Measurements from ENCODE around the gene HTR4.
"Not testable (repeated sequence)": the region's sequence is repeated elsewhere in the genome, so short reads cannot be mapped to it uniquely, and the experiment has no call there.

The HTR4 gene

GRCh38 chr5:148653836-148654781 is at the start of gene HTR4:
Gene HTR4 (minus strand): TSS chr5:148654527. CDS start chr5:148637014, 17,513 bp downstream.
- DNase-seq (ENCODE audit: low spot score) = no peak

- no peak for DNase-seq (ENCODE audit: low spot score)
Observed at GRCh38 chr5:148702019-148702596, 47.8 kb upstream of the HTR4 start.

DNA sequence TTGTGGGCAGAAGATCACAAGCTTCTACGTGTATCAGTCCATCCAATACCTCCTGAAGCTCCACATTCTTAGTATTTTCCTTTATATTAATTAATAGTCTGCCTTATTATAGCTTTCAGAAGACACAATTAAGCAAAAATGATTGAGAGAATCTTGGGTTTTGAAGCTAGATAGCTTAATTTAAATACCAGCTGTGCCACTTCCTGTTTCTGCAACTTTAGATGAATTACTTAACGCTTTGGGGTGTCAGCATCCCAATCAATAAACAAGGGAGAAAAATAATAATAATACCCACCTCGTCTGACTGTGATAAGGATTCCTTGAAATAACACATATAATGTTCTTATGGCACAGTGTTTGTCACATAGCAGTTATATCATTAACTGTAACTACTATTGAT is 44.7 kb upstream of the HTR4 start:
- DNase-seq (ENCODE audit: low spot score) = no peak

GRCh38 chr5:148697809-148698196 is 43.5 kb upstream of the HTR4 start:
- no peak for DNase-seq (ENCODE audit: low spot score)

DNA sequence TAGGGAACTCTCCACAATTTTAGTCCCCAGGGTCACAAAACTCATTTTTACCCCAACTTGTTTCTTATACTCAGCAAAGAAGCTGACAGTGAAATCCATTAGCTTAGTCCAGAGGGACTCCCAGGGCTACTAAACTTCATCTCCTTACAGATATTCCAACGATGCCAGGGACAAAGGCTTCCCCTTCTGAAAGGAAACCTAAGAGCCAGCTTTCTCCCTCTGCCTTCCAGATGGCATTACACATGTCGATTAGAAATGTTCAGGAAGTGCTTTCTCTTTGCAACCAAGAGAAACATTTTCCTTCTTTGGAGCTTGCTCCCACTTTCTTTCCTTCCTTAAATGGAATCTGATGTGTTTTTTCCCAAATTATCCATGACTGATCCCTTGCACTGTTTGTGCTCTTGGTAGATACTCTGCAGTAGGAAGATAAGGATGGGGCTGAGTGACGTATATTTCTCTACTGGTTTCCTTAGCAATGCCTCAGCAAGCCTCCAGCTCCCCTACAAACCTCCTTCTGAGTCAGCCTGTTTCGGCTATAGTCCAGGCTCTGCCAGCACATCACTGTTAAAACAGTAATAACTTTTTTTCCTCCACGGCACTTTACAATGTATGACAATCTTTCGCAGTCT is 43.0 kb upstream of the HTR4 start:
- peak; percentile 36 for DNase-seq (ENCODE audit: low spot score)

GRCh38 chr5:148696187-148697036 is 42.1 kb upstream of the HTR4 start:
- peak; percentile 8 for DNase-seq (ENCODE audit: low spot score)

DNA sequence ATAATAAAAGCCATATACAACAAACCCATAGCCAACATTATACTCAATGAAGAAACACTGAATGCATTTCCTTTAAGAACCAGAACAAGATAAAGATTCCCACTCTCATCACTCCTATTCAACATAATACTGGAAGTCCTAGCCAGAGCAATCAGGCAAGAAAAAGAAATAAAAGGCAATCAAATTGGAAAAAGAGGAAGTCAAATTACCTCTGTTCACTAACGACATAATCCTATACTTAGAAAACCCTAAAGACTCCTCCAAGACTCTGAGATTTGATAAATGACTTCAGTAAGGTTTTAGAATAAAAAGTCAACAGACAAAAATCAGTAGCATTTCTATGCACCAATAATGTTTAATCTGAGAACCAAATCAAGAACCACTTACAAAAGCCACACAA is 36.6 kb upstream of the HTR4 start:
- no peak for DNase-seq (ENCODE audit: low spot score)

- no peak for DNase-seq (ENCODE audit: low spot score)
Observed at GRCh38 chr5:148688787-148689186, 34.5 kb upstream of the HTR4 start.

DNA sequence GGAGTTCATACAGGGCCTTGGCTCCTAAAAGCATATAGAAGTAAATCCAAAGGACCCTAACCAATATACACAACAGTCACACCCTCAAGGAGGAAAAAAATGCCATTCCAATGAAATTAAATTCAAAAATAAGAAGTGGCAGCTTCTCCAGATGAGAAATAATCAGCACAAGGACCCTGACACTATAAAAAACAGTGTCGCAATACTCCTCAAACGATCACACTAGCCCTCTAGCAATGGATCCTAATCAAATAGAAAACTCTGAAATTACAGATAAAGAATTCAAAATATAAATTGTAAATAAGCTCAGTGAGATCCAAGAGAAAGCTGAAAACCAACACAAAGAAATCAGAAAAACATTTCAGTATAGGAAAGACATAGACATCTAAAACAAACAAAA is 33.5 kb upstream of the HTR4 start:
- no peak for DNase-seq (ENCODE audit: low spot score)

- no peak for DNase-seq (ENCODE audit: low spot score)
Observed at GRCh38 chr5:148687427-148687826, 33.1 kb upstream of the HTR4 start.

DNA sequence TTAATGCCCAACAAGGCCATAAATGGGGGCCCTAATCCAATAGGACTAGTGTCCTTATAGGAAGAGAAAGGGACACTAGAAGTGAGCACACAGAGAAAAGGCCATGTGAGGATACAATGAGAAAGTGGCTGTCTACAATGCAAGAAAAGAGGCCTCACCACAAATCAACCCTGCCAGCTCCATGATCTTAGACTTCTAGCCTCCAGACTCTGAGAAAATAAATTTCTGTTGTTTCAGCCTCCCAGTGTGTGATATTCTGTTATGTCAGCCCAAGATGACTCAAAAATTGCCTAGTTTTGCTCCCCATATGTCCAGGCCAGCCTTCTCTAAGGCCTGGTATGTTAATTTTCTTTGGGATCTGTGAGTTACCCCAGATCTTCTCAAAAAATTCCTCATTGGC is 32.3 kb upstream of the HTR4 start:
- no peak for DNase-seq (ENCODE audit: low spot score)

DNA sequence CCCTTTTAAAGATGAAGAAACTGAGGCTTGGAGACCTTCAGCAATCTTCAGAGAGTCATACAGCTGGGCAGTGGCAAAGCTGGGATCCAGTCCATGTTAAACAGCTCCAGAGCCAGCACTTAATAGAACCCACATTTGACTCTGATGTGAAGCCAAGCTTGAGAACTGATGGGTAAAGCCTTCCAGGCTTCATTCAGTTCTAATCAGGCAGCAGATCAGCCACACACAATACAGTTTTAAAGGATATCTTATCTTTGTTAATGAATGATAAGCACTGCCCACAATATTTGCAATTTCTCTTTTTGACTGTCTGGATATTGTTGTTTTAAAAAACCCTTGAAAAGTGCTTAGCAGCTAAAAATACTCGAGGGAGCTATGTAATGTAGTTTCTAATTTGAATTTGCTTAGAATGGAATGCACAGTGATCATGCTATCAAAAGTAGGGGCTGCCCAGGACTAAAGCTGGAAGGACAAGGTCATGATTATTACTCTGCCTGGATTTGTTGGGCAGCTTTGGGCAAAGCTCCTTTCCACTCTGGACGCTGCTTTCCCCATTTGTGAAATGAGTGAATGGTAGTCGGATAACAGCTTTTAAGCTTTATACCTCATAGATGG is 31.3 kb upstream of the HTR4 start:
- no peak for DNase-seq (ENCODE audit: low spot score)

DNA sequence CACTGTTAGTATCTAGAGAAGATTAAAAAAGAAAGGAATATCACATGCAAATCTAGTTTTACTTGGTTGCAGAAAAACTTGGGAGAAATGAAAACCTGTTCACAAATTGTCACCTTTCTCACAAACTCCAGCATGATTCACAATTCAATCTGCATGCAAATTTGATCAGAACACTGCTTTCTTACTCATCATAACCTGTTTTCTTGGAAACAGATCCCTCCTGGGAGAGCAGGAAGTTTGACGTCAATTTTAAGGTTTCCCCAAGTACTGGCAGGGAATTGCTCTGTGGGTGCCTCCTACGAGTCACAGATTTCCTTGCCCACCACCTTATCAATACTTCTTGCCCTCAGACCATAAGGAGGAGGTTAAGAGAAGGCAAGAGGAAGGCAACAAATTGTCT is 30.2 kb upstream of the HTR4 start:
- DNase-seq (ENCODE audit: low spot score) = no peak

DNA sequence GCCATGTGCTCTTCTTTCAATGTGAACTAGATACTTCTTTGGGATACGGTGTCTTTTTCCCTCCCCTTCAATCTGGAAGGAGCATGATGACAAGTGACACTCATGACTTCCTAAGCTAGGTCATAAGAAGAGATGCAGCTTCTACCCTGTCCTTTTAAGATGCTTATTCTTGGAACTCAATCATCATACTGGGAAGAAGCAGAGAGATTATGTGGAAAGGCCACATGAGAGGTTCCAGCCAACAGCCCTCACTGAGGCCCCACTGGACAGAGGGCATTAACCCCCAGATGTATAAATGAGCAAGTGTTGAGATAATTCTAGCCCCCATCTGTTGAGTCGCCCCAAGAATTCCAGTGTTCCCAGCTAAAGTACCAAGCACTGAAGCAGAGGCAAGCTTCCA is 29.3 kb upstream of the HTR4 start:
- DNase-seq (ENCODE audit: low spot score) = no peak

DNA sequence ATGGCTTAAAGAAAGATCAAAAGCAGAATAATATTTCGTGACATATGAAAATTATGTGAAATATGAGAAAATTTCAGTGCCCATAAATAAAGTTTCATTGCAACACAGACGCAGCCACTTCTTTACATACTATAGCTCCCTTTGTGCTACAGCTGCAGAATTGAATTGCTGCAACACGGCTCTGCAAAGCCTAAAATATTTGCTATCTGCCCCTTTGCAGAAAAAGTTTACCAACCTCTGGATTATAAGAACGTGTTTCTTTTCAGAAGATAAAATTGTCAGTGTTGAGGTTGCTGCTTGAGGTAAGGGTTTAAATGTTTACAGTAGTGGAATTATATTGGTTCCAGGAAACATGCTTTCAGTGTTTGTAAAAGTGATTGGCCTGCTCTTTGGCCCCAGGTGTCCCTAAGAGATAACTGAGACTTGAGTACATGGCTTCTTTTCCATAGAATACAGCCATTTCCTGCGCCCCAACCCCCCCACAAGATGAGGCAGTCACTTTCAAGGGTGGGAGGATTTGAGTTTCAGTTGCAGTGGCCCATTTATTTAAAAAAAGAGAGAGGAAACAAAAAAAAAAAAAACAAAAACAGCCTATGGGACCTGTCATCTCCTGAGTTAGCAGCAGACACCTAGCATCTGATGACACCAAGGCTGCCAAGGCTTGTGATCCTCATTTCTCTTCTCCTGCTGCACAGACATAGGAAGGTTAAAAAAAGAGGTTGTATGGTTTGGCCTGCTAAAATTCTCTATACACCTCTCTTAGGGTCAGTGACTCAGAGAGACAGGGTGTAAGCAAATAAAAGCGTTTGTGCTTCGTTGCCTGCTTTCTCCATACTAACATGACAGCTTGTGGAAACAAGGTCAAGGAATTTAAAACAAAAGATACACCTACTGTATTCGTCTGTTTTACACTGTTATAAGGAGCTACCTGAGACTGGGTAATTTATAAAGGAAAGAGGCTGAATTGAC is 28.0 kb upstream of the HTR4 start:
- DNase-seq (ENCODE audit: low spot score) = no peak

DNA sequence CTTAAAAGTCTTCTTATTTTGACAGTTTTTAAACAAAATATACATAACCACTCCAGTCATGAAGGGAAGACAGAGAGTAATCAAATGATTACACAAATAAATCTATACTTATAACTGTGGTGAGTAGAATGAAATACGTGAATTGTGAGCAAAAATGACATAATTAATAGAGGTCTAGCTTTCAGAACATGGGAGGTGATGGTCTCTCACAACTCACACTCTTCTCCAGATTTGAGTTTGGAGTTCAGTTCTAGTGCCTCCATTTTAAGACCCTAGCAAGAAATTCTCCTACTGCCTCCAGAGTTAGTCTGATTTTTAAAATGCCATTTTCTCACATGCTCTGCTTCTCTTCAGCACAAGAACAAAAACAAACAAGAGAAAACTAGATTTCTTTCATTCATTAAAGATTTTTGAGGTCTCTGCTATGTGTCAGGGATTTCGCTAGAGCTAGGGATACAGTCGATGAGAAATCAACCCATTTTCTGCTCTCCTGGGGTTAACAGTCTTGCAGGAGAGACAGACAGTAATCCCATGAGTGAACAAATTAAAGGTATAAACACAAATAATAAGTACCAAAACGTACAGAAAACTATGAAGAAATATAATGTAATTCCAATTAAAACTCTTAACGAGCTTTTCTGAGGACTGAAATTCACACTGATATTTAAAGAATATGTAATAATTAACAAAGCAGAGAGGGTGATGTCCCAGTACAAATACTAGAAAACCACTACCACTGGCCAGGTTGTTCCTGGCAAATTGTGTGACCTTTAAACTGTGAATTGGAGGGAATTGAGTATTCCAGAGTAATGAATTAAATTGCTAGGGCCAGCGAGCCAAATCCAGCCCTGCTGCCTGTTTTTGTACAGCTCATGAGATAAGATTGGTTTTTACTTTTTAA is 27.1 kb upstream of the HTR4 start:
- DNase-seq (ENCODE audit: low spot score) = no peak

- not testable (repeated sequence) for DNase-seq (ENCODE audit: low spot score)
Observed at GRCh38 chr5:148673704-148674103, 19.4 kb upstream of the HTR4 start.

DNA sequence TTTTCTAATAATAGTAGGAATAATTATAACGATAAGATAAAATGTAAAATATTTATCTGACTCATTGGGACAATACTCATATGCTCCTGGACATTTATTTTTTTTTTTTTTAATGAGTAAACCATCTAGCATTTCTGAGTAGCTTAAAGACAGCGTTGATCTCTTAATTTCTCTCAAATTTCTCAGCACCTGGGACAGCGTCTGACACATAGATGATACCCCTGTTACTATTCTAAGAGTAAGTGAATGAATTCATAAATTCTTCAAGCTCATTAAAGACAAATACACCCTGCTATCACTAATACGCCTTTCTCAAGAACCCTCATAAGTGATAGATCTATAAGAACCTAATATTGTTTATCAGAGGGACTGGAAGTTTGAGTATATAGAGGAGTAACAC is 12.0 kb upstream of the HTR4 start:
- no peak for DNase-seq (ENCODE audit: low spot score)

DNA sequence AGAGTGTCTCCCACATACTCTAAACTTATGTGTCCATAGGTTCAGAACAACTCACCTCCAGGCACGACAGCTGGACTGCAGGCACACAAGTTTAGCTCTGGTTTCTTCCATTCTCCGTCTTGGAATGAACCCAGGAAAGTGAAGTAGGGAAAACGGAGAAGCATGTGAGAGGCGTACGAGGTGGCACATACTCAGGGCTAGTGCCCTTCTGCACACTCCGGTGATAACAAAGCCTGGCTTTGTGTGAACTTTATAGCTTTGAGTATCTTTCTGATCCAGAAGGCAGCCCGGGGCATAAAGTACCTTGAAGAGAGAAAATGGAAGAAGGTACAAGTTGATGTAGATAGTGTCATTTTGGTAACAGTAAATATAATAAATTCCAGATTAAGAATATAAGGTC is 11.1 kb upstream of the HTR4 start:
- no peak for DNase-seq (ENCODE audit: low spot score)

Measured in Ammon's horn (tissue), 1 donor.